GM21360 (cell line): ENCODE data around the gene UHRF2.

Experiments used
- ATAC-seq: cut with Tn5 transposase; IDR thresholded peaks from one replicate; pipeline ENCODE4 v1.9.1; 2021; ENCODE audit warnings: mild to moderate bottlenecking, moderate library complexity; ENCODE audit not compliant: unreplicated experiment

Gene UHRF2

GRCh38 chr9:6553866-6554265, 140.9 kb downstream of the UHRF2 start:
- ATAC-seq, result no peak
